ENCODE results near the gene MKNK1.

MKNK1 gene

GRCh38 chr1:46522184-46522968, 81.7 kb downstream of the MKNK1 start:
- DNase-seq (ENCODE audit: low read depth), result peak; percentile 80

- no peak for DNase-seq (ENCODE audit: low read depth)
Measured at GRCh38 chr1:46521414-46521813, 82.7 kb downstream of the MKNK1 start.

GRCh38 chr1:46520063-46520911, 83.8 kb downstream of the MKNK1 start:
- DNase-seq (ENCODE audit: low read depth), result peak; percentile 92

GRCh38 chr1:46519209-46519608, 84.9 kb downstream of the MKNK1 start:
- DNase-seq (ENCODE audit: low read depth), result no peak

- DNase-seq (ENCODE audit: low read depth), result no peak
Measured at GRCh38 chr1:46517932-46518498, 86.1 kb downstream of the MKNK1 start.

DNA sequence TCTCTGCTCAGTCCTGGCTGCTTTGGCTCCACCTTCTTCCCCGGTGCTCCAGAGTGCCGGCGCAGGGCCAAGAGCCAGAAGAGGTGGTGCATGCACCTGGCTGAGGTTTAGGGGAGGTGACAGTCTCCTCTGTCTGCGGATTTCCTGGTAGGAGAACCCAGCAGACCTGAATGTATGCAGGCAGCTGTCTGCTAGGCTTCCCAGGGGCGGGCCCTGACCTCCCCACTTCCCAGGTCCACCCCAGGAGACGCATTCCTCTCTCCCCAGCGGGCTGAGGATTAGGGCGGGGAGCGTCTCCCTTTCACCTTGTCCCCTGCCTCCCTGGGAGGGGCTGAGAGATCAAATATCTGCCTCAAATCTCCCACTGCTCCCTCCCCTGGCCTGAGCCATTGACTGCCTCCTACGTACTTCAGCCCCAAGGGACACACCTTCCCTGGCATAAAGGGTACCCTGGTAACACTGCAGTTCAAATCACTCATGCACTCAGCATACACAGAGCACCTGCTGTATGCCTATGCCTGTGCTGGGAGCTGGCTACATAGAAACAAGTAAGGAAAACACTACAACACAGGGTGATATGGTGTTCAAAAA, 87.0 kb downstream of the MKNK1 start:
- DNase-seq (ENCODE audit: low read depth), result no peak

DNA sequence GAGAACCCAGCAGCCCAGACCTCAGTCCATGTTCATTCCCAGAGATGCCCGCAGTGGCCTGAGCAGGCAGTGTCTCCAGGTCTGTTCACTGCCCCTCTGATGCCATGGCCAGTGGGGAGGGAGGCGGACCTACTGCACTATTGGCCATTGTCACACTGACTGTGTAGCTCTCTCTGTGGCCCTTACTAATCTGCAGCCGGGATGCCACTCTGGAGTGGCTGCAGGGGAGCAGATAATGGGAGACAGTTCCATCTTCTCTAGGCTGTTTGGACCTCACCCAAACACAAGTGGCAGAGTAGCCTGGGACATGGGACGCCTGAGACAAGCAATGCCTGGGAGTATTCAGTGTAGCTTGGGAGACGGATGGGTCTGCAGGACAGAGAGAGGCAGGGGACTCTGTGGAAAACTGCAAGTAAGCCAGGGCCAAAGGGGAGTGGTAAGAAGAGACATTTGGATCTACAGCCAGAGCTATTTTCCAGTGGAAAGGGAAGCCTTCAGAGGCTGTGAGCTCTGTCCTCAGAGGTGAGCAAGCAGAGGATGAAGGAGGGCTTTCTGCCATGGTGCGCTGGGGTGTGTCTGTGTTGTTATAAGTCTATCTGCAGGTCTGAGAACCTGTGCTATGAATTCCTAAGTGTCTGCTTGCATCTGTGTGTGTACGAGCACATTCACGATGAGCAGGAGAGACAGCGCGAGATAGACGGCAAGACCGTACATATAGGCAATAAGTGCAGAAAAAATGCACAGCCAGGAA, 87.7 kb downstream of the MKNK1 start:
- no peak for DNase-seq (ENCODE audit: low read depth)

- DNase-seq (ENCODE audit: low read depth), result no peak
Measured at GRCh38 chr1:46515576-46515975, 88.5 kb downstream of the MKNK1 start.

DNA sequence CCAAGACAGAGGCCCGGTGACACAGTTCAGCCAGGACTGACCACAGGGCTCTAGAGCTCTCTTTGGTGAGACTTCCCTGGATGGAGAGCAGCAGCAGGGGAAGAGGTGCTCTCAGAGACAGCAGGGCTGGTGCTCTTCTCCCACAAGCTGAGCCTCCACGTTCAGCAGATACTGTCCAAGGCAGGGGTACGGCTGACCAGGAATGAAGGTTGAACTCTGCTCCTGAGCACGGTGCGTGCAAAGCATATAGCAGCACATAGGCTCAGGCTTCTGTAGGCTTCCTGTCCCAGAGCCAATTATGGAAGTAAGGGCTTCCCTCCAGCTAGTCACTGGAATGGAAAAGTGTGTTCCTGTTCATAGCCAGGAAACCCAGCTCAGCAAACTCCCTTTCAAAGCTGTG, 90.5 kb downstream of the MKNK1 start:
- no peak for DNase-seq (ENCODE audit: low read depth)

DNA sequence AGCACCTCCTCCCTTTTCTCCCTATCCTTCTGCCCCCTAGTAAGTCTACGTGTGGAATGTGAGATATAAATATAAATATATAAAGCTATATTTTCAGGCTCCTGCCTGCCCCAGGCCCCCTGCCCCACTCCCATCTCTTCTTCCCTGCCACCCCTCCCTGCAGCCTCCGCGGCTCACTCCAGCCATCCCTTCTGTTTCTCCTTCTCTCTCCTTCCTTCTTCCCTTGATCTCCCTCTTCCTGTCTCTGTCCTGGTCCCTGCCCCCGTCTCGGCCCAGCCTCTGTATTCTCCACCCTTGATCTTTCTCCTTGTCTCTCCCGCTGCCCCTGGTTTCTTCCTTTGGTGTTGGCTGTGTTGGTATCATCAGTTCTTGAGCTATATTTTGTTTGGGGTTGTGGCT, 91.3 kb downstream of the MKNK1 start:
- no peak for DNase-seq (ENCODE audit: low read depth)

- no peak for DNase-seq (ENCODE audit: low read depth)
Measured at GRCh38 chr1:46512135-46512791, 91.8 kb downstream of the MKNK1 start.

- no peak for DNase-seq (ENCODE audit: low read depth)
Measured at GRCh38 chr1:46510998-46511365, 93.1 kb downstream of the MKNK1 start.

DNA sequence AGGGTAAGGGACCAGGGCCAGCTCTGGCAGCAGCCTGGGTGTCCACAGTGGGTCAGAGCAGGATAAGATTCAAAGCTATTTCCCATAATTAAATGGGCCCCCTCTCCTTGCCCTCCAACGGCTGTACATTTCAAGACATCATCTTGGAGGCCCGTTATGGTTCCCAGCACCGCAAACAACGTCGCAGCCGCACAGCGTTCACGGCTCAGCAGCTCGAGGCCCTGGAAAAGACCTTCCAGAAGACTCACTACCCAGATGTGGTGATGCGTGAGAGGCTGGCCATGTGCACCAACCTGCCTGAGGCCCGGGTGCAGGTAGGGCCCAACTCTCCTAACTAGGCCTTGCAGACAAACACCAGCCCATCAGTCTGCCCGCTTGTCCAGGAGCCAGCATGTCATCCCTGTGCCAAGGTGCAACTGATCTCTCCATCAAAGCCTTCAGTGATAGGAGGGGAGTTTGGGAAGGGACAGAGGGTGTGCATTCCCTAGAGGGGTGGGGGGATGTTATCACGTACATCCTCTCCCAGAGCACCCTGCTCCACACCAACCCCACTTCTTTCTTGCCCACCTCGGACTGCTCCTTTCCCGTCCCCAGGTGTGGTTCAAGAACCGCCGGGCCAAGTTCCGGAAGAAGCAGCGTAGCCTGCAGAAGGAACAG, 93.6 kb downstream of the MKNK1 start:
- DNase-seq (ENCODE audit: low read depth), result no peak

- DNase-seq (ENCODE audit: low read depth), result peak; percentile 36
Measured at GRCh38 chr1:46508757-46509156, 95.3 kb downstream of the MKNK1 start.
